NB4 (cell line): Measurements from ENCODE around the gene TEAD1.

ENCODE experiments used
- CTCF ChIP-seq: IDR thresholded peaks from one replicate; pipeline ENCODE4 v1.5.1; 2012; ENCODE audit warnings: low read depth, low read length
- MYC ChIP-seq: IDR thresholded peaks from 2 replicates; pipeline ENCODE4 v1.6.1; 2011; ENCODE audit warnings: low read depth, low read length
- POLR2A ChIP-seq: IDR thresholded peaks from 2 replicates; pipeline ENCODE4 v1.6.1; 2011; ENCODE audit warnings: mild to moderate bottlenecking; ENCODE audit not compliant: insufficient read length; ENCODE audit errors: extremely low read depth
- TF ChIP-seq, protein P1 (sequence below): IDR thresholded peaks from 2 replicates; pipeline ENCODE4 v1.6.1; 2011; ENCODE audit warnings: low read depth, low read length

GRCh38 chr11:12775955-12776354, 101.7 kb downstream of the TEAD1 start:
- no peak for TF ChIP-seq POLR2A
- no peak for TF ChIP-seq CTCF
- TF ChIP-seq MYC, result no peak
- TF ChIP-seq, protein P1, sequence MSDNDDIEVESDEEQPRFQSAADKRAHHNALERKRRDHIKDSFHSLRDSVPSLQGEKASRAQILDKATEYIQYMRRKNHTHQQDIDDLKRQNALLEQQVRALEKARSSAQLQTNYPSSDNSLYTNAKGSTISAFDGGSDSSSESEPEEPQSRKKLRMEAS, result no peak
